Cardiac septum (tissue), 1 donor: ENCODE data around the gene ACSM2A. TPM values are rescaled to one million over a fixed set of nuclear protein-coding genes. Genes with fewer than 3 reads are reported as not detected.
"Not testable (repeated sequence)": the region's sequence is repeated elsewhere in the genome, so short reads cannot be mapped to it uniquely, and the experiment has no call there.

Experiments used
- DNase-seq: peaks from one replicate; pipeline ENCODE4 v3.0.0-alpha.2; 2020; ENCODE audit warnings: low spot score
- intact Hi-C: fragments of 100-400 bp; cut with DNase I; formaldehyde crosslinking; loops from one replicate; pipeline ENCODE4 v1.14.0; 2022
- total RNA-seq: library from RNA; stranded (reverse); fragmentation: NEBNext Ultra II Directional; extraction: Animal tissue kit (Norgen Biotek cat#: 25700); gene quantifications from one replicate; pipeline ENCODE4 v1.2.1, GENCODE V29; 2021
- donor health status: DM: no; HTN: no; CAD: no.

The ACSM2A gene
- total RNA-seq, 1 donor from 2014 or later = not detected

DNA sequence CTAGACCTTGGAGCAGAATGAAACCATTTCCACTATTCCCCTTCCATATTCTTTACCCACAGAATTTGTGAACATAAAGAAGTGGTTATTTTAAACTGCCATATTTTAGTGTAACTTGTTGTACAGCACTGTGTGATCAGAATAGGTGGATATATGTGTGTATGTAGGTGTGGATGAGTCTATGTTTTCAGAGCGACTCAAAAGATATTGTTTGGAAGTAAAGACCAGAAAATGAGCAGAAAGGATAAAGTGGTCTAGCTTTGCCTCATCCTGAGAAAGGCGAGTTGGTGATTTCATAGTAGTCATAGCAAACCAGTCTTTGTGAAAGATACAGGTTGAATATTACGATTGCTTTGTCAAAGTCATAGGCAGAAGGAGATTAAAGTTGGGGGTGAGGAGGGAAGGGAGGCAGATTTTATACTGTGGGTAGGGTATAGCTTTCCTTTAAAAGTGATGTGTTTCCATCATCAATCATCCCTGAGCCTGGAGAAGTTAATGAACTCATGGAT lies 81.0 kb downstream of the ACSM2A start:
- intact Hi-C loops, DNase-seq: not testable (repeated sequence)

DNA sequence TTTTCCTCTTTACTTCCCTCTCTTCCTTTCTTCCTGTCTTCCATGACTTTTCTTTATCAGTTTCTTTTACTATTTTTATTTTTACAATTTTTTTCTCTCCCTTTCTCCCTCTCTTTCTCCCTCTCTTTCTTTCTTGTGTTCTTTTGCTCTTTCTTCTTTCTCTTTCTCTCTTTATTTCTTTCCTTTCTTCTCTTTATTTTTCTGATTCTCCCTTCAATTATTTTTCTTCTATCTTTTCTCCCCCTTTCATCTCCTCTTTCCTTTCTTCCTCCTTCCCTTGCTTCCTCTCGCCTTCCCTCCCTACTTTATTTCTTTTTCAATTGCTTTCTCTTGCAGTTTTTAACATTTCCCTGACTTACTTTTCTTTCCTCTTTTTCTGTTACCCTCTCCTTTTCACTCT lies 85.3 kb downstream of the ACSM2A start:
- DNase-seq, intact Hi-C loops: not testable (repeated sequence)

Other genes starting within 250 kb of the ACSM2A start
- not detected for gene GP2, start 124.0 kb upstream of the ACSM2A start, total RNA-seq
- not detected for gene UMOD, start 98.8 kb upstream of the ACSM2A start, total RNA-seq
- gene PDILT, start 46.8 kb upstream of the ACSM2A start, total RNA-seq = not detected
- 0.40 TPM for gene ACSM5, start 42.0 kb upstream of the ACSM2A start, total RNA-seq
- not detected for gene ACSM2B, start 124.8 kb downstream of the ACSM2A start, total RNA-seq
- 0.16 TPM for gene ACSM1, start 246.2 kb downstream of the ACSM2A start, total RNA-seq